Islet of Langerhans (tissue), 1 donor: ENCODE data around the gene HOMER2.
A peak's percentile ranks its signal among the peaks of the same experiment; 100 is the strongest.

ENCODE experiments used
- FAIRE-seq: peaks from one replicate; lab custom pipeline; 2011; peaks lifted over from hg19 to GRCh38; lab: Jason Lieb, UNC

HOMER2 gene

DNA sequence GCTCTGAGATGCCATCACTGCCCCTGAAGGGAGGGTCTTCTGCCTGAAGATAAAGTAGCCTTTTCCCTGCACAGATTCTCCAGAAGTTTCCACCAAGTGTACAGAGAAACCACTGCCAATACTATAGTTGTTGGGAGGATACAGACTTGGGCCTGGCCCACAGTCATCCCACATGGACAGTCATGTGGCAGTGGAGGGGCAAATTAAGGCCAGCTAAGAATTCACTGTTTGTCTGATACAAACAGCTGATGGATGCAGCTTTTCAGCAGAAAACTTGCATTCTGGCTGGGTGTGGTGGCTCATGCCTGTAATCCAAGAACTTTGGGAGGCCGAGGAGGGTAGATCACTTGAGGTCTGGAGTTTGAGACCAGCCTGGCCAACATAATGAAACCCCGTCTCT, 22.1 kb downstream of the HOMER2 start:
- FAIRE-seq: no peak

DNA sequence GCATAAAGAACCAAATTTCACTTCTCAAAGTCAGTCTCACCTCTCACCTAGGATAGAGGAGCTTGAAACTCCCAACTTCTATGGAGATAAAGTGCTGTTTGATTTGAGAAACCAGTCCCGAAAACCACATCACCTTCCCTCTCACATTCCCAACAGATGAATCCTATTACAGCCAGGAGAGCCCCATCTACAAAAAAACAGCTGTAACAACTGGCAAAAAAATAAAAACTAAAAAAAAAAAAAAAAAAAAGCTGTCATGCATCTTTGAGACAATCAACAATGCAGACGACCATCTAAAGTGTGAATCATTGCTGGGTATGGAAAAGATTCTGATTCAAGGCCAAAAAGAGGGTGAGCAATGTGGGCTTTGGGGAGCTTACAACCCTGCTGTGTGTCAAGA, 23.8 kb downstream of the HOMER2 start:
- no peak for FAIRE-seq

DNA sequence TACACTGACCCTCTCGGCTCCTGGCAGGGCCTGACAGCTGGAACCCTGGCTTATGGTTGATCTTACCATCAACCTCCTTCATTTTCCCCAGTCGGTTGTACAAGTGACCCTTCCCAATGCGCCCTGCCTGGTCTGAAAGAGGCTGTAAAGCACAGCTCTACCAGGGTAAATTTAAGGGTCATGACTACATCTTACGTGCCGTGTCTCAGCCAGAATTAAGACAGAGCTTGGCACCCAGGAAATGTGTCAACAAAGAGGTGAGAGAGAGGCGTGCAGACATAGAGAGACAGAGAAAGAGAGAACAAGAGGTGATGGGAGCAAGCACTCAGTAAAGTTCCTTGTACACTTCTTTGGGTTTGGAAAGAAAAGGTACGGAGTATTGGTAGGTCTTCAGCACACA, 28.8 kb downstream of the HOMER2 start:
- FAIRE-seq: no peak

DNA sequence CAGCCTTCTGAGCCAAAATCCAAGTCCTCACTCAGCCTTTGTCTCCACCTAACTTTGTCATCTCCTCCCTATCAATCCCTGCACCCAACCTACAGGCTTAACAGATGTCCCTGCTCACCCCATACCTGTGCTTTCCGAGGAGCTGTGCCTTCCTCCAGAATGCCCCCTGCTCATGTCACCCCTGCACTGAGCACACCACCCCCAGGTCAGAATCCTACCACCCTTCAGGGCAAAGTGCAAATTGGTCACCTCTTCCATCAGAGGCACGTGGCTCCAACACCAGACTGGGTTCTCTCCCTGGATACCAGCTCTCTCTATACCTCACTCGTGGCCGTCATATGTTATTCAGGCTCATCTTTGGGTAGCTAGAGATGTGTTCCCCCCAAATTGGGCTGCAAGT, 29.8 kb downstream of the HOMER2 start:
- FAIRE-seq: no peak

DNA sequence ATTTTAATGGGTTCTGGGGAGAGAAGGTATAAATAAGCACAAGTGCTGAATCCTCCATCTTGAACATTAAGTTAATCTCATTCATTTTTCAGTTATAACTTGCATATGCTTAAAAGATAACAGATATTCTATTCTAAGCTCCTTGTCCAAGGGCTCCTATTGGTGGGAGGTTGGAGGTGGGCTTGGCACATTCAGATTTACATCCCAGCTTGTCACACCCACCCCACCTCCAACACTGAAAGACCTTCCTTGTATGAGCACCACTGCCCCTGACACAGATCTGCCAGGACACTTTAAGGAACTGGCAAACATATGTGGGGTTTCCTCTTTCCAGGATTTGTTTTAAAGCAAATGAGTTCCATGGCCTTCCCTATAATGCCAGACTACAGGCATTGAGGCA, 30.6 kb downstream of the HOMER2 start:
- no peak for FAIRE-seq

DNA sequence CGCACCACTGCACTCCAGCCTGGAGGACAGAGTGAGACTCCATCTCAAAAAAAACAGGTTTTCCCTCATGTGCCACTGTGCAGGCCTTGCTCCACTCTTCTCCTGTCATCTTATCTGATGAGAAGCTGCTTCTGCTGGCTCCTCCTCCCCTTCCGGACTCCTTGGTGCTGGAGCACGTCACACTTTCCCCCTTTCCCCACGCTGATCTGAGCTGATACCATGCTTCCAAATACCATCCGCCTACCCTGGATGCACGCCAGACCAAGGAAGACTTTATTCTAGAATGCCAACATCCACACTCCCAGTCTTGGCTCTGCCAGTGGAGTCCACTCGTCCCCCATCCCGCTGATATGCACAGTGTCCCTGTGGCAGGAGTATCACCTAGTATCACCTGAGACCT, 31.3 kb downstream of the HOMER2 start:
- no peak for FAIRE-seq

DNA sequence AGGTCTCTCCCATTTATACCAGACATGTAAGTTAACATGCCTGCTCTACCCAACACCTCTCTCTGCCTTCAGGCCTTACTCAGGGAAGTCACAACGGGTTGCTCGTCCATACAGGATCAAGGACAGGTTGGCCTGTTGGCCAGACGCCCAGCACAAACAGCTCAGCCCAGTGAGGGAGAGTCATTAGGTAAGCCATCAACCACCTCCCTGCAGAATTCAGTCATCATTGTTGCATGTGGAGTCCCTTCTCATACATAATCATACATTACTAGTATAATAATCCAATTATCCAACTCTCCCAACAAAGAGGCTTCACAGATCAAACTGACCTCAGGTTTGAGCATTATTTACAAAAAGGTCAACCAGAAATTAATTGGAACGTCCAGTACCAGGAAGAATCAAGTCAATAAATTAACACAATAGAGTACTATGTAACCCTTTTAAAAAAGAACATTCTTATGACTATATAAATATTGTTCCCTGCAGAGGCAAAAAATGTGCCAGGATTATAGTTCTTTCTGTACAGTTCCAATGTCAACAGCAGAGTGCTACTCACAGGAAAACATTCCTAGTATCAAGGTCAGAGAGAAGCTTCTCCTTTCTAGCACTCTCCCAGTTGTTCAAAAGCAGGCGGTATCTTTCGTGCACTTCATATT, 33.2 kb downstream of the HOMER2 start:
- peak; percentile 70 for FAIRE-seq

DNA sequence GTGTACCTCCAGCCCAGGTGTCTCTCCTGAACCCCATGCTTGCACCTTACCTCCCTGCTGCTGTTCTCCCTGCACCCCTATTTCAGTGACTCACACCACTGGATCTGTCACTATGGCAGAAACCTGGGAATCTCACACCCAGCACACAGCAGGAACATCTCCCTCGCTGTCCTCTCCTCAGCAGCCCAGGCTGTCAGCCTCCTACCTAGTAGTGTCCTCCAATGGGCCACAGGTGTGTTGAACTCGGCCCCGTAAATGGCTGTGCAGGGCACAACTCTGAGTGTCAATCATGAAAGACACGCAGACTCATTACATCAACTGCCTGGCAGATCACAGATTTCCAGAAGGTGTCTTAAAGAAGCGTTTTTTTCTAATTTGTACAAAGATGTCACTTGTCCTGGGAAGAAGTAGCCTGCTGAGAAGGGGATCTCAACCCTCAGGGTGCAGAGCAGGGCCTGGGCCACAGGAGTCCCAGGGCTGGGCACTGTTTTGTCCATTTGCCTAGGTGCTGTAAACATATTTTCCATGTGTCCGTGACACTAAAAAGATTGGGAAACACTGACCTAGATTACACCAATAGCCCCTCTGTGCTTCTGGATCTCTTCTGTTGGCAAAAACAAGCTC, 33.8 kb downstream of the HOMER2 start:
- FAIRE-seq: no peak

DNA sequence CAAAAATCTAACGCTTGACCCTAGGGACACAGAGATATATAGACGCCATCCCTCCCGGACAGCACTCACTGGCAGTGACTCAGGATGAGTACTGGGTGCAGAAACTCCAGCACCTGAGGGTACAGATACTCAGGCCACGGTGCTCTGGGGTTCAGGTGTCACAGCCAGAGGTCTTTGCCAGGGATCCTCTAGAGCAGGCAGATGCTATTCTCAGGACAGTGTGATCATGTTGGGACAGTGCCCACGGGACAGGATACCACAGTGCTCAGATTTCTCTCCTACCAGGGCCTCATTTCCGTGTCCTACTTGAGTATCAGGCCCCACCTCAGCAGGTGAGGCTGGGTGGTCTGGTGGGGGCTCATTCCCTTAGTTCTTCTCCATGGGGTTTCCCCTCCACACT, 34.4 kb downstream of the HOMER2 start:
- FAIRE-seq: no peak

DNA sequence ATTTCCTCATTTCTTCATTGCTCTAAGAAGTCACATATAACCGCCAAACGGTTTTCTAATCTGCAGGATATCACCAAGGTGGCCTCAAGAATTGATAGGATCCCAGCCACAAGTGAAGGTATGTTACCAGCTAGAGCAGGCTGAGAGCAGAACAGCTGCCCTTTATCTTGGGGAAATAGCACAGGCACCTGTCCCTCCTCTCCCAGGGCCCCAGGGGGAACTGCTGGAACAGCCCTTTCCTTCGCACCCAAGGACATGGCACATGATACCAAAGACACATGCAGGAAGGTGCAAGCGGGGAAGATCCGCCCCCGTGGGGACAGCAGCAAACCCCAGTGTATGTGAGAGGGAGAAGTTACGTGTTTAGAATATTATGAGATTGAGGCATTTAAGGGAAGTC, 35.3 kb downstream of the HOMER2 start:
- FAIRE-seq: no peak

DNA sequence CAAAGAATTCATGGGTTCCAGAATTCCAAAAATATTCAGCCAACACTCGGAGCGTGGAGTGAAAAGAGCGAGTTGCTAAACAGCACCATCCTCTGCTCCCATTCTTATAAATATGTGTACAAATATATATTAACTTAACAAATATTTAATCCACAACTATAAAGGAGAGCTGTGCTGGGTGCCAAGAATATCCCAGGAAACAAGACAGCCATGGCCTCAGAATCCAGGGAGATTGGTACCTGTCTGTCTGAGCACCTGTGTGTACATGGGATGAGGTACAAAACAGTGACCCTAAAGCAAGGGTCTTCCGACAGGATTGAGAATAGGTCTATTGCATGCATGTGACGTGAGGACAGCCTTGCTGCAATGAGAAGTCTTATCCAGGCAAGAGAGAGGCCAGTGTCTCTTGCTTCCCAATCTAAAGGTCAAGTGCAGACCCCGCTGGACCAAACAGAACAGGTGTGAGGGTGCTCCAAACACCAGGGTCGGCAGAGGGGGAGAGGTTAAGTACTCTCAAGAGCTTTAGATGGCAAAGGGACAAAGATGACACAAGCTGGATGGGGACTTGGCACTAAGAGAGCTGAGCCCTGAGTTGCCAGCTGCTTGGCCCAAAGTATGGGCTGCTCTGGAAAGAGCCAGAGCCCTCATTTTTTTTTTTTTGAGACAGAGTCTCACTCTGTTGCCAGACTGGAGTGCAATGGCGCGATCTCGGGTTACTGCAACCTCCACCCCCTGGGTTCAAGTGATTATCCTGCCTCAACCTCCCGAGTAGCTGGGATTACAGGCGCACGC, 36.2 kb downstream of the HOMER2 start:
- FAIRE-seq: no peak

DNA sequence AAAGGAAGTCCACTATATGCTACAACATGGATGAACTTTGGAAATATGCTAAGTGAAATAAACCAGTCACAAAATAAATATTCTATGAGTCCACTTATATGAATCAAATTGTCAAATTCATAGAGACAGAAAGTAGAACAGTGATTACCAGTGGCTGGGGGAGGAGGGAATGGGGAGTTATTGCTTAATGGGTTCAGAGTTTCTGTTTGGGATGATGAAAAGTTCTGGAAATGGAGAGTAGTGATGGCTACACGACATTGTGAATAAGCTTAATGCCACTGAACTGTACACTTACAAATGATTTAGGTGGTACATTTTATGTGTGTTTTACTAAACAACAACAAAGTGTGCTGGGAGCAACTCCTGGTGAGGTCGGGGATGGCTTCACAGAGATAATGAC, 38.1 kb downstream of the HOMER2 start:
- no peak for FAIRE-seq

DNA sequence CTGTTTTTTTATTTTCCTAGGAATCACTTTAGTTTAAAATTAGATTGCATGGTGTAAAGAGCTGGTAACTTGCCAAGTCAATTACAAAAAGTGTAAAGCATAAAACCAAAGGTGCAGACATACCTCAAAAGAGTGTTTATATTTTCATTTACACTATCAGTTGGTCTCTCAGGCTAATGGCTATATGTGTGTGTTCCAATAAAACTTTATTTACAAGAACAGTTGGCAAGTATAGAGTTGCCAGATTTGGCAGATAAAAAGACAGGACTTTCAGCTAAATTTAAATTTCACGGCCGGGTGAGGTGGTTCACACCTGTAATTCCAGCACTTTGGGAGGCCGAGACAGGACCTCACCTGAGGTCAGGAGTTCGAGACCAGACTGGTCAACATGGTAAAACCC, 41.1 kb downstream of the HOMER2 start:
- no peak for FAIRE-seq

DNA sequence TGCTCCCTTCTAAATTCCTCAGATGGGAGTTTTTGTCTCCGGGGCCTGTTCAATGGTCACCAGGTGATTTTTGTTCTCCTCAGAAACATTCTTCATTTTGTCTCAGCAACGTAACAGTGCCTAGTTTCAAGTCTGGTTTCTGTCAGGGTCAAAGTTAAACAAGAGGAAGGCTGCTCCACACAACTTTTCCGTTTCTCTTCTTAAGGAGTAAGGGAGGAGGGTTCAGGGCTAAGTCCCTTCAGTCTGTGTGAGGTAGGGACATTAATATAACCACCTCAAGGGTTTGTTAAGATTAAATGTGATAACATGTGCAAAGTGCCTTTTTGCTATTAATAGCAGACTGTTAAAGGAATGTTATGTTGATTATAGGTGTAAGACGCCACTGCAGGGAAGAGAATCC, 41.8 kb downstream of the HOMER2 start:
- FAIRE-seq: no peak

DNA sequence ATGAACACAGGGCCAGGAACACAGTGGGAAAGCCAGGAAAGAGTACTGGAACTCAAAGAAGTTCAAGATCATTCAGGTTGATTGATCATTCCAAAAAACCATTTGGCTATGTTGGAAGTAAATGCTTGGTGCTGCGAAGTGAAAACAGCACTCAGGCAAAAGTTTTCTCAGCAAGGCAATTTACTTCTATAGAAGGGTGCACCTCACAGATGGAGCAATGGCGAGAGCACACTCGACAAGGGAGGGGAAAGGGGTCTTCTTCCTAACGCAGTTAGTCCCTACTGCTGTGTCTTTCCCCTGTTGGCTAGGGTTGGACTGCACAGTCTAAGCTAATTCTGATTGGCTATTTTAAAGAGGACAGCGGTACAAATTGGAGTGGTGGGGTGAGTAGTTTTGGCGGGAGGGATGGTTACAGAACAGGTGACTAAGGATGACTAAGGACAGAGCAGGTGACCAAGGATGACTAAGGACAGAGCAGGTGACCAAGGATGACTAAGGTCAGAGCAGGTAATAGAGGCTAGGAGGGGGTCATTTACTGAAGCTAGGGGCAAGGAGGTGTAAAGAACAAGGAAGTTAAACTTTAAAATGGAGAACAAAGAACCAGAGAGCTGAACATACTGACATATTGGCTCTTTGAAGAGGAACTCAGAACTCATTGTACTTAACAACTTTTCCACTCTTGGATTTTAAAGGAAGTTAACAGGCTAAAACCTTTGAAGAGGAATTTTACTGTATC, 43.3 kb downstream of the HOMER2 start:
- no peak for FAIRE-seq

DNA sequence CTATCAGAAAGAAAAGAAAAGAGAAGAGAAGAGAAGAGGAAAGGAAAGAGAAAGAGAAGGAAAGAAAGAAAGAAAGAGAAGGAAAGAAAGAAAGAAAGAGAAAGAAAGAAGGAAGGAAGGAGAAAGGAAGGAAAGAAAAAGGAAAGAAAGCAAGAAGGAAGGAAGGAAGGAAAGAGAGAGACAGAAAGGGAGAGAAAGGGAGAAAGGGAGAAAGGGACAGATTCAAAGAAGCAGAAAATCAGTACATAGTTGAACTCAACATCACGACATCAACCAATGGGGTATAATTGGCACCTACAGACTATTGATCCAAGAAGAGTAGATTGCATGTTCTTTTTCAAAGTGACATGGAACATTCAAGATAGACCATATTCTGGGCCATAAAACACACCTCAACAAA, 45.2 kb downstream of the HOMER2 start:
- FAIRE-seq: no peak

DNA sequence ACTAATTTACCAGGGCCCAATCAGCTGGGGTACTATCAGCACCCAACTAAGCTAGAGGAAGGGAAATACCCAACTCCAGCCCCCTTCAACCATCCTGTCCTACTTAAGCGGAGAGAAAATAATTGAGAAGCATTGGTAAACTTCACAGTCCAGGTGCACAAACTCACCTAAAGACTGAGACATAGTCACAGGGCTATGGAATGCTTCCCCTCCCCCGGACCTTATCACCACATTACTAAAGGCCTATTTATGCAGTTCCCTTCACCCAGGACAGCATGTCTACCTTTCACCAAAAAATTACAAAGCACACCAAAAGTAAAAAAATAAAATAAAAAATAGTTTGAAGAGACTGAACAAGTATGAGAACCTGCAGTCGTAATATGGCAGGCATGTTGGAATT, 47.9 kb downstream of the HOMER2 start:
- FAIRE-seq: no peak

DNA sequence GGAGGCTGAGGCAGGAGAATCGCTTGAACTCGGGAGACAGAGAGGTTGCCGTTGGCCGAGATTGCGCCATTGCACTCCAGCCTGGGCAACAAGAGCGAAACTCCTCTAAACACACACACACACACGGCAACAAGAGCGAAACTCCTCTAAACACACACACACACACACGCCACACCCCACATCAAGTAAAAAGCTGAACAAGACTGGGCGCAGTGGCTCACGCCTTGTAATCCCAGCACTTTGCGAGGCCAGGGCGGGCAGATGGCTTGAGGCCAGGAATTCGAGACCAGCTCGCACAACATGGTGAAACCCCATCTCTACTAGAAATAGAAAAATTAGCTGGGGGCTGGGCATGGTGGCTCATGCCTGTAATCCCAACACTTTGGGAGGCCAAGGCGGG, 49.0 kb downstream of the HOMER2 start:
- no peak for FAIRE-seq

DNA sequence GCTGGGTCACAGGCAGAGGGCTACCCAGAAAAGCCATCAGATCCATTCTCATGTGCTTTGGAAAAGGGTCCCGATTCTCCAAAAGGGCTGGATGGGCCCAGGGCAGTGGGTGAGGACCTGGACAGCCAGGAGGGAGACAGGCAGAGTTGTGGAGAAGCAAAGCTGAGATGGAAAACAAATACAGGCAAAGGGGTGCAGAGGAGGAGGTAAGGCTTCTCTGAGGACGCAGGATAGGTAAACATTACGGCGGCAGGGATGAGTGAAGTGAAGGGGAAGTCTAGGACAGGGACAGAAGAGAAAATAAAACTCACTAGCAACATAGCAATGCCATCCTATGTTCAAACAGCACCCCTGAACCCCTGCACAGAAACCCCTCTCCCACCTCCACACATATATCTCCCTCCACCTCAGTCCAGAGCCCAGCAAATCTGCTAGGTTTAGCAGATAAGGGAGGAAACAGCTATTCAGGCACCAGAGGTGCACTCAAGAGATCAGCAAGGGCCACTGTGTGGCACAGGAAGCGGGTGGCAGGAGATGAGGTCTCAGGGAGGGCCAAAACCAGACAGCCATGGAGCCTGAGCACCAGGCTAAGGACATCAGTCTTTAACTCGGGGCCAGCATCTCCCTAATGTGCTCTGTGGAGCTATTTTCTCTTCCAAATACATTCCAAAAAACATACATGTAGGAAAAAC, 51.3 kb downstream of the HOMER2 start:
- FAIRE-seq: peak; percentile 60

DNA sequence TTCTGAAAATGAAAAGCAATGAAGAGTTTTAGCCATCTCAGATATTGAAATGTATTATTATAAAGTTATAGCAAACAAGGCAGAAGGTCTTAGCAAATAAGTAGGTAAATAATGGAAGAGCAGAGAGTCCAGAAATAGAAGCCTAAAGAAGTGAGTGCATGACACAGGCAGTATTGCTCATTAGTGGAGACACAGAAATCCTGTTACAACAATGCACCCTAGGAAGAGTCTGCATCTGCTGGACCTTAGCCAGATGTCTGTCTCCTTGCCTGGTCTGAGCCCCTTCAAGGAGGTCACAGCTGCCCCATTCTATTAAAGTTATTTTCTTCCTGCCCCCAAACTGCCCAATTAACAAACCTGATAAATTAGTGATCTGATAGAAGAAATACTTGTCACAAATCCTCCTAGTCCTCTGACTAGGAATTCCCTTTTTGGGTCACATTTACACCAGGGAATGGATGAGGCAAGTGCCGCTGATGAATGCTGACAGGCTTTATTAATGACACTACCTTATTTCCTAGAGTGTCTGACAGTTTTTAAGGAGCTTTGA, 51.9 kb downstream of the HOMER2 start:
- peak; percentile 83 for FAIRE-seq

DNA sequence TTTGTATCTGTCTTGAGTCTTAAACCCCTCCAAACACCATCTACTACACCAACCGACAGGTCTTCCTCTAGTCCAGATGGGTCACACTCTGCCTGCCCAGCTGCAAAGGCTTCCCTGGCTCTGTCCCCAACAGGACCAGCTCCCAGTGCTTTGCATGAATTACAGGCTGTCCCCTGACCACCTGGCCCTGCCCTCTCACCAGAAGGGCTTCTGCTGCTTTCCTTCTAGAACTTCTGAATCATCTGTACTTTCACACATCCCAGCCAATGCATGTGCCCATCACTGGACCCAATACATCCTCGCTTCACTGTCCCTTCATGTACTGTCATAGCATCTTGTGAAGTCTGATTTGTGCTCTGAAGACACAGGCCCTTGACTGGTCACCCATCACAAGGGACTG, 53.6 kb downstream of the HOMER2 start:
- FAIRE-seq: no peak

DNA sequence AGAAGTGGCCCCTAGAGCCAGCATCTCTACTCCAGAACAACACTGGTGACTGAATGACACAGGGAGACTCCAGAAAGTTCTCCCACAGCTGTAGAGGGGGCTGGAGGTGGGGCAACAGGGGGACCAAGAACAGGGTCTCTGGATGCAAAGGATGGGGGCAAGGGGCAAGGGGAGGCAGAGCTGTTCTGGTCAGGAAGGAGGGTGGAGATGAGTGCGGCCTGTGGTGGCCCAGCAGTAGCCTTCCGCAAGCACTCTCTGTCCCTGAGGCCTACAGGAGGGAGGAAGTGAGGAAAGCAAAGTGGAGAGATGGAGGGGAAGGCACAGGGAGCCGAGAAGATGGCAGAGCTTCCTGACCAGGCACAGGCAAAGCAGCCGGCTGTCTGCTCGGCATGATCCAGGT, 56.5 kb downstream of the HOMER2 start:
- FAIRE-seq: no peak
